ENCODE results near the gene PARP8.
A peak's percentile ranks its signal among the peaks of the same experiment; 100 is the strongest.
"Not testable (repeated sequence)": the region's sequence is repeated elsewhere in the genome, so short reads cannot be mapped to it uniquely, and the experiment has no call there.

Gene PARP8

DNA sequence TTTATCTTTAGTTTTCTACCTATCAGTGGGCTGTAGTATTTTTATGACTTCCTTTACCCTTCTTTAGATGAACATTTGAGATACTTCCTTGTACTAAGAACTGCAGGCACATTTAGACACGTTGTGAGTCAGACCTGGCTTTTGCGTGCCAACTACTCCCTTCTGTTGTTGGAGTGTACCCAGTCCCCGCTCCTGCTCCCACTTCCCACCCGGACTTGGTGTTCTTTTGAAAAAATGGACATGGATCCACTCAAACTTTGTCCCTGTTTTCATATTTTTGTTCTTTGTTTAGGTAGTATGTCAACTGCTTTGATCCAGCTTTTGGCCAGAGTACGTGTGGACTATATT, 60.7 kb downstream of the PARP8 start:
- no peak for DNase-seq (ENCODE audit: low spot score)

- no peak for DNase-seq (ENCODE audit: low spot score)
These were observed 61.4 kb downstream of the PARP8 start for GRCh38 chr5:50727845-50728244.

DNA sequence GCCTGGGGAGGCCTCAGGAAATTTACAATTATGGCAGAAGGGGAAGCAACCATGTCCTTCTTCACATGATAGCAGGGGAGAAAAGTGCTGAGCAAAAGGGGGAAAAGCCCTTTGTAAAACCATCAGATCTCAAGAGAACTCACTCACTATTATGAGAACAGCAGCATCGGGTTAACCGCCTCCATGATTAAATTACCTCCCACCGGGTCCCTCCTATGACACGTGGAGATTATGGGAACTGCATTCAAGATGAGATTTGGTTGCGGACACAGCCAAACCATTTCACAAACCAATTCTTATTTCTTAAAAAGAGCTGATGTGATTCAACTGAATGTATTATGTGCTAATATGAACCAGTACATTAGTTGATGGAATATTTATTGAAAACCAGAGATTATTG, 63.9 kb downstream of the PARP8 start:
- no peak for DNase-seq (ENCODE audit: low spot score)

GRCh38 chr5:50730841-50731240, 64.4 kb downstream of the PARP8 start:
- no peak for DNase-seq (ENCODE audit: low spot score)

GRCh38 chr5:50733741-50734140, 67.3 kb downstream of the PARP8 start:
- DNase-seq (ENCODE audit: low spot score), result no peak

DNA sequence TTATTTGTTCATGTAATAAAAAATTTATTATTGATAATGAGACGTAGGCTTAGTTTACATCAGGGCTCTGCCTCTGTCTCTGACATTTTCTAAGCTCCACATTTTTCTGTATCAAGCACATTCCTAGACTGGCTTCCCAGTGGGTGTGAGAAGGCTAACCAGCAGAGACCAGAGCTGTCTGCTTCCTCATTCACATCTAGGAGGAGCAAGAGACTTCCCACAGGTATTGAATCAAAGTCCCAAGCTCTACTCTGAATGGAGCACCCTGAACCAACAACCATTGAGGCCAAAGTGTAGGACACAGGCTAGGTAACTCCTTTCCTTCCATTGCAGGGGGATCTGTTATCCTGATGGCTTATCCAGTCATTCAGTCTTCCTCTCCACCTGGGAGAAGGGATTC, 72.4 kb downstream of the PARP8 start:
- DNase-seq (ENCODE audit: low spot score), result no peak

DNA sequence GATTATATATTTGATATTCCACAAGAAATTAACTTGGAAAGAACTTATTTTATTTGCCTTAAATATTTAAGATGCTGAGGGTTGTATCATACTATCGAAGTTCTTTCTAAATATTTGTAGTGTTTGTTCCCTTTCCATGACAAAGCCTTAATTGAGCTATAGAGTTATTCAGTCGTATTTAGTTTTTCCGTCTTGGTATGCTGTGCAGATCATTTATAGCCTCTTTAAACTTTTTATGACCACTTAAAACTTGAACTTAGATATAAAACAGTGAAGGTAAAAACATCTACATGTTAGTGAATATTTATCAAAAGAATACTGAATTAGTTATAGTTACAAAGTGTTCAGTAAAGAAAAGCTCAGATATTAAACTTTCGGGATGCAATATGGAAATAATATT, 74.4 kb downstream of the PARP8 start:
- no peak for DNase-seq (ENCODE audit: low spot score)

GRCh38 chr5:50744776-50745175, 78.3 kb downstream of the PARP8 start:
- no peak for DNase-seq (ENCODE audit: low spot score)

- DNase-seq (ENCODE audit: low spot score), result no peak
These were observed 78.9 kb downstream of the PARP8 start for GRCh38 chr5:50745221-50745910.

GRCh38 chr5:50749181-50749580, 82.7 kb downstream of the PARP8 start:
- DNase-seq (ENCODE audit: low spot score), result no peak

- no peak for DNase-seq (ENCODE audit: low spot score)
These were observed 83.4 kb downstream of the PARP8 start for GRCh38 chr5:50749873-50750272.

DNA sequence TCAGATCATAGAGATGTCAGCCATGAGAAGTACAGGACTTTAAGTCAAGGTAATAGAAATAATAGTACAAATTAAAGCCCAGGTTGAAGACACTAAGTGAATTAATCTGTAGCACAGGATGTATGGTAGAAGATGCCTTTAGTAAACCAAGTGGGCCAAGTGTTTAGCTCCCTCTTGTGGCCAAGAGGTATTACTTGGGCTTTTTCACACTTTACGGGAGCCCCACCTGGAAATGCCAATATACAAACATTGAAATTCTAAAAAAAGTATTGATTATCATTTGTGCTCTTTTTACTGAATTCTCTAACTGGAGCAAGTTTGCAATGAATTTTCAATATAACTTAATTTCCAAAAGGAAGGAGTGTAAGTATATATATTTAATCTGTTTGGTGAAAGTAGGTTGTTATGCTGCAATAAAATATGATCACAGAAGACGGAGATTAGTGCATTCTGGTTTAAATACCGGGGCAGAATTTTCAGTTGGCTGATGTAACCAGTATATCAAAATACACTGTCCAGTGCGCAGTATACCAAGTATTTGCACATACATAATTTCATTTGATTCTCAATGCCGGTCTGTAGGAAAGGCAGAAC, 84.7 kb downstream of the PARP8 start:
- peak; percentile 48 for DNase-seq (ENCODE audit: low spot score)

GRCh38 chr5:50752800-50753199, 86.4 kb downstream of the PARP8 start:
- DNase-seq (ENCODE audit: low spot score), result no peak

- no peak for DNase-seq (ENCODE audit: low spot score)
These were observed 93.3 kb downstream of the PARP8 start for GRCh38 chr5:50759526-50760270.

DNA sequence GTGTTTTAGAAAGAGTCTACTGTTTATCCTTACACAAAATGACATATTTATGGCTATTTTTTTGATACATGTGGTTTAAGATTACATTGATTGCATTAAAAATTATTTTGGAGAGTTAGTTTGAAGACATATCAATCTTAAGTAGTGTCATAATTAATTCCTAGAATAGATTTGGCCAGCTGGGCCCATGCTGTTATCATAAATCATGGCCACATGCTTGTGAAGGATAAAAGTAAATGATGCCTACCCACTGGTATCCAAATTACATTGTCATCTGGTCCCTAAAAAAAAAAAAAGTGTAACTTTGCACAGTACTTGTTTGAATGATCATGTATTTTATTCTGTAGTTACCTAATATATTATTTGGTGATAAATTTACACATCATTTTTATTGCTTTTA, 96.9 kb downstream of the PARP8 start:
- no peak for DNase-seq (ENCODE audit: low spot score)

DNA sequence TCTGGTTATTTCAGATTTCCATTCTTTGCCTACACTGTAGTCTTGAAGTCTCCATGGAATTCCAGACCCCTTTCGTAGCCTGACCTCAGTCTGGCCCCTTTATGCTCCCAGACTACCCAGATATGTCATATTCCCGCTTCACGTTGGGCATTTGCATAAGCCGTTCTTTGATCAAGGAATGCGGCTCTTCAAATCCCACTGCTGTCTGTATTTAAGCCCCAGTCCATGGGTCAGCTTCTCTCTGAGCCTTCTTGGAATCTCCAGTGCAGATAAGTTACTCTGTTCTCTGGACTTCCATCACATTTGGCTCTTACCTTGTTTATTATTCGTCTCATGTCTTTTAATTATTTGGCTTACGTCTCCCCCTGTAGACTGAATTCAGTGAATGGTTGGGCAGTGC, 97.4 kb downstream of the PARP8 start:
- DNase-seq (ENCODE audit: low spot score), result no peak

GRCh38 chr5:50766042-50766441, 99.6 kb downstream of the PARP8 start:
- DNase-seq (ENCODE audit: low spot score), result no peak

GRCh38 chr5:50766462-50766861, 100.0 kb downstream of the PARP8 start:
- DNase-seq (ENCODE audit: low spot score), result no peak

DNA sequence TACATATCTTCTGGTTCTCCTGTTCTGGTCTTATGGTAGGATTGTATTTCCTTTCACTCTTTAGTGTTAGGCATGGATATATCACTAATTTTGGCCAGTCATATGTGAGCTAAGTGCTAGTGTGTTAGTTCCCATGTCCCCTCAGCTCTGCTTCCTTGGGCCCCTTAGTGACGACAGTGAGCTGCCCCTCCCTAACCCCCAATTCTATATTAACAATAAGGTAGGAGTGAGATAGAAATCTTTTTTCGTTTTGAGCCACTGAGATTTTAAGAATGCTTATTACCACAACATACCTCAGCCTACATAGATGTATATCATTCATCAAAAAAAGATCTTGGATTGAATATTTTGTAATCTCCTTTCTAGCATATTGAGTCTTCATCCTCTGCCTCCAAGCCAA, 100.5 kb downstream of the PARP8 start:
- no peak for DNase-seq (ENCODE audit: low spot score)

DNA sequence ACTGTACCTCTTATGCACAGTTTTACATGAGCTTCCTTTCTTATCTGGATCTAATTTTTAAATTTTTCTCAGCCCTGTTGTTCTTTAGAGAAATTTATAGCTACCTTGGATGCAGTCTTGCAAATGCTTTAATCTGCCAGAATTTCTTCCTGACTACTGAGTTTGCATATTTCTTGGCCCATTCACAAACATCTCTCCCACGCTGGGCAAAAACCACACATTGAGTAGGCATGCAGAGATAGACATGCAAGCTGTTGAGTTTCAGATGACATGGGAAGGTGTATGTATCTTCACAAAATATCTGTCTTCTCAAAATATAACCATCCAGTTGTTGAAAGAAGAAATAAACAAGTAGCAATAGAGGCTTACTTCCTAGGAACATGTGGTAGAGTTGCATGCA, 101.2 kb downstream of the PARP8 start:
- no peak for DNase-seq (ENCODE audit: low spot score)

DNA sequence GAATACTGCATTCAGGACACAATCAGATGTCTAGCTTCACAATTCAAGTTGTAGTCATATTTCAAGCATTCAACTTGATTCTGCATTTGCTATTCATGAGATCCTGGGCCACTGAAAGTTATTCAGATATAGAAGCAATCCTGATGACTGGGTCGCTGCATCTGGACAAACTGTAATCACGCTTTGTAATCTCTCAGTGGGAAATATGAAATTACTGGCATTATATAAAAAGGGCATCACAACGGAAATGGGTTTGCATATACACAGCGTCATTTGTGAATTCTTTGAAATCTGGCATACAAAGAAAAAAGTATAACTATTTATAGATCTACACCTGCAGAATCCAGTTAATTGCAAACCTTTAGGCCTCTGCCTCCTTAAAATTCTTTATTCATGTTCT, 102.2 kb downstream of the PARP8 start:
- no peak for DNase-seq (ENCODE audit: low spot score)

GRCh38 chr5:50770441-50770840, 104.0 kb downstream of the PARP8 start:
- DNase-seq (ENCODE audit: low spot score), result no peak

DNA sequence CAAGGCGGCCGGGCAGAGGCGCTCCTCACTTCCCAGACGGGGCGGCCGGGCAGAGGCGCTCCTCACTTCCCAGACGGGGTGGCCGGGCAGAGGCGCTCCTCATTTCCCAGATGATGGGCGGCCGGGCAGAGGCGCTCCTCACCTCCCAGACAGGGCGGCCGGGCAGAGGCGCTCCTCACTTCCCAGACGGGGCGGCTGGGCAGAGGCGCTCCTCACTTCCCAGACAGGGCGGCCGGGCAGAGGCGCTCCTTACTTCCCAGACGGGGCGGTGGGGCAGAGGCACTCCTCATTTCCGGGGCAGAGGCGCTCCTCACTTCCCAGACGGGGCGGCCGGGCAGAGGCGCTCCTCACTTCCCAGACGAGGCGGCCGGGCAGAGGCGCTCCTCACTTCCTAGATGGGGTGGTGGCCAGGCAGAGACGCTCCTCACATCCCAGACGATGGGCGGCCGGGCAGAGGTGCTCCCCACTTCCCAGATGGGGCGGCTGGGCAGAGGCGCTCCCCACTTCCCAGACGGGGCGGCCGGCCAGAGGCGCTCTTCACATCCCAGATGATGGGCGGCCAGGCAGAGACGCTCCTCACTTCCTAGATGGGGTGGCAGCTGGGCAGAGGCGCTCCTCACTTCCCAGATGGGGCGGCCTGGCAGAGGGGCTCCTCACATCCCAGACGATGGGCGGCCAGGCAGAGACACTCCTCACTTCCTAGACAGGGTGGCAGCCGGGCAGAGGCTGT, 108.2 kb downstream of the PARP8 start:
- DNase-seq (ENCODE audit: low spot score), result not testable (repeated sequence)
